NCI-H1930 (cell line): ENCODE results near the gene MPPED1.

Experiments
- DNase-seq, 2 experiments: peaks; one replicate each; lab custom pipeline; 2025; lab: John Stamatoyannopoulos, UW

MPPED1 gene

GRCh38 chr22:43447380-43447779 lies 35.6 kb downstream of the MPPED1 start:
- DNase-seq = peak; percentile 51 to 81

- no peak for DNase-seq
Measured at GRCh38 chr22:43448048-43448447, 36.2 kb downstream of the MPPED1 start.

GRCh38 chr22:43449205-43449830 lies 37.5 kb downstream of the MPPED1 start:
- DNase-seq = no peak

- no peak for DNase-seq
Measured at GRCh38 chr22:43449831-43450225, 38.0 kb downstream of the MPPED1 start.

- no peak for DNase-seq
Measured at GRCh38 chr22:43451371-43452050, 39.7 kb downstream of the MPPED1 start.

GRCh38 chr22:43455846-43456245 lies 44.0 kb downstream of the MPPED1 start:
- DNase-seq = no peak

GRCh38 chr22:43457002-43457401 lies 45.2 kb downstream of the MPPED1 start:
- DNase-seq = no peak

GRCh38 chr22:43462701-43463100 lies 50.9 kb downstream of the MPPED1 start:
- DNase-seq = no peak

- no peak for DNase-seq
Measured at GRCh38 chr22:43464809-43465208, 53.0 kb downstream of the MPPED1 start.

GRCh38 chr22:43465291-43466015 lies 53.6 kb downstream of the MPPED1 start:
- DNase-seq = no peak

- DNase-seq = no peak
Measured at GRCh38 chr22:43466710-43467109, 54.9 kb downstream of the MPPED1 start.

- DNase-seq = no peak
Measured at GRCh38 chr22:43467216-43467940, 55.6 kb downstream of the MPPED1 start.

- no peak for DNase-seq
Measured at GRCh38 chr22:43470253-43470652, 58.4 kb downstream of the MPPED1 start.

GRCh38 chr22:43470941-43471585 lies 59.2 kb downstream of the MPPED1 start:
- no peak for DNase-seq

GRCh38 chr22:43471606-43472135 lies 59.9 kb downstream of the MPPED1 start:
- no peak for DNase-seq

GRCh38 chr22:43473031-43473430 lies 61.2 kb downstream of the MPPED1 start:
- DNase-seq = no peak

- DNase-seq = no peak
Measured at GRCh38 chr22:43473441-43473840, 61.6 kb downstream of the MPPED1 start.

- no peak for DNase-seq
Measured at GRCh38 chr22:43474161-43475101, 62.6 kb downstream of the MPPED1 start.

- DNase-seq = no peak
Measured at GRCh38 chr22:43475549-43476076, 63.8 kb downstream of the MPPED1 start.

GRCh38 chr22:43476341-43476740 lies 64.5 kb downstream of the MPPED1 start:
- no peak for DNase-seq
